ENCODE results near the gene IL18. TPM values are rescaled to one million over a fixed set of nuclear protein-coding genes. Genes with fewer than 3 reads are reported as not detected.

IL18 gene
- total RNA-seq, 1 donor from 2014 or later: not detected

DNA sequence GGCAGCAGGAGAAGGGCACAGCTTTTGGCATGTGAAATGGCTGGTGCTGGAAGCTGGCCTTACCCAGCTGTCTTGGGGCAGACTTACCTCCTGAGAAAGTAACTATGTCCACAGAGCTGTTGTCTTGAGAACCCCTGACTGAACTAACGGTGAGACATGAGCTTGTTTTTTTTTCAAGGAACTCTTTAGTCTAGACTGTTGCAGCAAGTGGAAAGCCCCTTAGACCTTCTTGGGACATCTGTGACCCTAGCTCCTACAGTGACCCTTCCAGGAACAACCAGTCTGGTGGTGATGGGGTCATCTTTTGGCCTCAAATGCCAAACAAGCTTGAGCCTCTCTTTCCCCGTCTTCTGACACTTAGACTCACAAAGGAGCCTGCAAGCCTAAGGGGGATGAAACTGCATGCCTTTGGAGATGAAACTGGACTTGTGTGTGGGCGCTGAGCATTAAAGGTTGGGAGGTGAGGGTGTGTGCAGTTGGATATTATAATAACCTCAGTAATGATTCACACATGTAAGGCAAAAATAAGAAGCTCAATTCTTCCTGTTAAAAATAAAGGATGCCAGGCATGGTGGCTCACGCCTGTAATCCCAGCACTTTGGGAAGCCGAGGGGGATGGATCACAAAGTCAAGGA lies 41.8 kb downstream of the IL18 start:
- Mint-ChIP-seq H3K9me3 (ENCODE audit: unreplicated experiment) (no peaks in the 10 kb centered on the region), H3K27me3 (ENCODE audit: unreplicated experiment) (no peaks in the 10 kb centered on the region), H3K27ac (ENCODE audit: unreplicated experiment) (no peak overlapping the region), H3K36me3 (ENCODE audit: unreplicated experiment) (peaks cover 6% of the 10 kb centered on the region), H3K4me3 (ENCODE audit: unreplicated experiment) (no peak overlapping the region), H3K4me1 (ENCODE audit: low read depth, unreplicated experiment) (no peaks in the 10 kb centered on the region)
- no peak for DNase-seq
- no peak for TF ChIP-seq CTCF (IDR thresholded peaks at IDR 0.05; ENCODE audit: partially characterized antibody, unreplicated experiment)

- no peaks in the 10 kb centered on the region for H3K4me1 Mint-ChIP-seq (ENCODE audit: low read depth, unreplicated experiment)
- no peaks in the 10 kb centered on the region for H3K27me3 Mint-ChIP-seq (ENCODE audit: unreplicated experiment)
Observed at GRCh38 chr11:112118176-112118575, 45.7 kb downstream of the IL18 start.

GRCh38 chr11:112115386-112115785 lies 48.5 kb downstream of the IL18 start:
- TF ChIP-seq CTCF (IDR thresholded peaks at IDR 0.05; ENCODE audit: partially characterized antibody, unreplicated experiment): no peak
- no peak for DNase-seq
- Mint-ChIP-seq H3K27me3 (ENCODE audit: unreplicated experiment) (no peaks in the 10 kb centered on the region), H3K27ac (ENCODE audit: unreplicated experiment) (no peak overlapping the region), H3K36me3 (ENCODE audit: unreplicated experiment) (peaks cover 13% of the 10 kb centered on the region), H3K4me1 (ENCODE audit: low read depth, unreplicated experiment) (no peaks in the 10 kb centered on the region), H3K4me3 (ENCODE audit: unreplicated experiment) (no peak overlapping the region), H3K9me3 (ENCODE audit: unreplicated experiment) (no peaks in the 10 kb centered on the region)

More at GRCh38 chr11:112118176-112118575, 45.7 kb downstream of the IL18 start:
- H3K9me3 Mint-ChIP-seq (ENCODE audit: unreplicated experiment): no peaks in the 10 kb centered on the region
- DNase-seq: no peak
- H3K4me3 Mint-ChIP-seq (ENCODE audit: unreplicated experiment): no peak overlapping the region
- H3K27ac Mint-ChIP-seq (ENCODE audit: unreplicated experiment): no peak overlapping the region
- no peak for TF ChIP-seq CTCF (IDR thresholded peaks at IDR 0.05; ENCODE audit: partially characterized antibody, unreplicated experiment)
- peaks cover 9% of the 10 kb centered on the region for H3K36me3 Mint-ChIP-seq (ENCODE audit: unreplicated experiment)

GRCh38 chr11:112114460-112114859 lies 49.4 kb downstream of the IL18 start:
- Mint-ChIP-seq H3K27me3 (ENCODE audit: unreplicated experiment) (no peaks in the 10 kb centered on the region), H3K36me3 (ENCODE audit: unreplicated experiment) (peaks cover 14% of the 10 kb centered on the region), H3K27ac (ENCODE audit: unreplicated experiment) (no peak overlapping the region), H3K4me3 (ENCODE audit: unreplicated experiment) (no peak overlapping the region), H3K4me1 (ENCODE audit: low read depth, unreplicated experiment) (no peaks in the 10 kb centered on the region), H3K9me3 (ENCODE audit: unreplicated experiment) (no peaks in the 10 kb centered on the region)
- no peak for DNase-seq
- no peak for TF ChIP-seq CTCF (IDR thresholded peaks at IDR 0.05; ENCODE audit: partially characterized antibody, unreplicated experiment)

DNA sequence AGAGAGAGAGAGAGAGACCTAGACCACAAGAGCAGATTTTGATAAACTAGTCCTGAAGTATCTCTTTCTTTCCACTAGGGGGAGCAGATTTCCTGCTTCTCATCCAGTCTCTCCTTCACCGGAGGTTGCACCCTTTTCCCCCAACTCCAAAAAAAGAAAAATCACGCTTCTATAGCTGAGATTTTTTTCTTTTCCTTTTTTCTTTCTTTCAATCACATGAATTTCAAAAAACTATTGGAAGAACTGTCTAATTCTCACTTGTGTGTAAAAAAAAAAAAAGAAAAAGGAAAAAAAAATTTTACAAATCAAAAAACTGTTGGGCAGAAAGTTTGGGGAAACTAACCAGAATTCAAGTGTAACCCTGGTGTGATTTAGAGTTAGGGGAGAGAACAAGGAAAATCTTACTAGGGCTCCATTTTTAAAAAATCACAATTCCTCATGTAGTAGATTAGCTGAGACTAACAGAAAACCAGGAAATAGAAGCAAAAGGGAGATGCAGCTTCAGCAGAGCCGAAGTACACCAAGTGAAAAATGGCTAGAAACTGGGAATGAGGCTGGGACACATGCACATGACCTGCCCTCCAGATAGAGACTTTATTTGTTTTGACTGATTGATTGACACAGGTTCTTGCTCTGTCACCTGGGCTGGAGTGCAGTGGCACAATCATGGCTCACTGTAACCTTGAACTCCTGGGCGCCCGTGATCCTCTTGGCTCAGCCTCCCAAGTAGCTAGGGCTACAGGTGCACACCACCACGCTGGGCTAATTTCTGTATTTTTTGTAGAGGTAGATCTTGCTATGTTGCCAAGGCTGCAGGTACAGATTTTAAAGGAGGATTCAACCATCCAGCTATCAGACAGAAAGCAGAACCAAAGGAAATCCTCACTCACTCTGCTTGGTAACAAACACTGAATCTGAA lies 50.1 kb downstream of the IL18 start:
- no peaks in the 10 kb centered on the region for H3K27me3 Mint-ChIP-seq (ENCODE audit: unreplicated experiment)
- peaks cover 14% of the 10 kb centered on the region for H3K36me3 Mint-ChIP-seq (ENCODE audit: unreplicated experiment)
- H3K9me3 Mint-ChIP-seq (ENCODE audit: unreplicated experiment): no peaks in the 10 kb centered on the region
- no peak overlapping the region for H3K27ac Mint-ChIP-seq (ENCODE audit: unreplicated experiment)
- TF ChIP-seq CTCF (IDR thresholded peaks at IDR 0.05; ENCODE audit: partially characterized antibody, unreplicated experiment): peak; percentile 74
- DNase-seq: no peak
- no peak overlapping the region for H3K4me3 Mint-ChIP-seq (ENCODE audit: unreplicated experiment)
- no peaks in the 10 kb centered on the region for H3K4me1 Mint-ChIP-seq (ENCODE audit: low read depth, unreplicated experiment)
